ENCODE results near the gene ANKRD10.
"Not testable (repeated sequence)": the region's sequence is repeated elsewhere in the genome, so short reads cannot be mapped to it uniquely, and the experiment has no call there.

The ANKRD10 gene
- 97.6 to 101 reads per million in 2 donors for total RNA-seq

- peak; percentile 90 for DNase-seq
These were observed at the start of gene ANKRD10 for GRCh38 chr13:110915057-110915873. TSS of gene ANKRD10 (minus strand) at chr13:110915069. CDS start at chr13:110914934, 135 bp downstream.

GRCh38 chr13:110964229-110965037, 49.6 kb upstream of the ANKRD10 start:
- no peak for DNase-seq

- no peak for DNase-seq
These were observed 48.7 kb upstream of the ANKRD10 start for GRCh38 chr13:110963554-110963970.

- no peak for DNase-seq
These were observed 47.1 kb upstream of the ANKRD10 start for GRCh38 chr13:110961959-110962358.

- DNase-seq, result no peak
These were observed 45.3 kb upstream of the ANKRD10 start for GRCh38 chr13:110960204-110960603.

- DNase-seq, result no peak
These were observed 43.1 kb upstream of the ANKRD10 start for GRCh38 chr13:110957931-110958330.

- no peak for DNase-seq
These were observed 42.5 kb upstream of the ANKRD10 start for GRCh38 chr13:110957181-110957884.

GRCh38 chr13:110956216-110956615, 41.3 kb upstream of the ANKRD10 start:
- DNase-seq, result not testable (repeated sequence)

GRCh38 chr13:110955608-110956007, 40.7 kb upstream of the ANKRD10 start:
- not testable (repeated sequence) for DNase-seq

- not testable (repeated sequence) for DNase-seq
These were observed 40.2 kb upstream of the ANKRD10 start for GRCh38 chr13:110955072-110955503.

GRCh38 chr13:110954533-110954920, 39.7 kb upstream of the ANKRD10 start:
- not testable (repeated sequence) for DNase-seq

GRCh38 chr13:110953833-110954532, 39.1 kb upstream of the ANKRD10 start:
- DNase-seq, result no peak

GRCh38 chr13:110953416-110953815, 38.5 kb upstream of the ANKRD10 start:
- DNase-seq, result no peak

- not testable (repeated sequence) for DNase-seq
These were observed 37.3 kb upstream of the ANKRD10 start for GRCh38 chr13:110952135-110952534.

- no peak for DNase-seq
These were observed 36.1 kb upstream of the ANKRD10 start for GRCh38 chr13:110950819-110951570.

- DNase-seq, result no peak
These were observed 35.5 kb upstream of the ANKRD10 start for GRCh38 chr13:110950356-110950755.

- DNase-seq, result no peak
These were observed 34.8 kb upstream of the ANKRD10 start for GRCh38 chr13:110949628-110950027.

GRCh38 chr13:110949116-110949515, 34.2 kb upstream of the ANKRD10 start:
- no peak for DNase-seq

GRCh38 chr13:110947338-110947737, 32.5 kb upstream of the ANKRD10 start:
- not testable (repeated sequence) for DNase-seq

- DNase-seq, result no peak
These were observed 31.2 kb upstream of the ANKRD10 start for GRCh38 chr13:110945928-110946570.
